Hair follicular keratinocyte (primary cell): ENCODE results near the gene DPPA3. TPM values are rescaled to one million over a fixed set of nuclear protein-coding genes. Genes with fewer than 3 reads are reported as not detected.

ENCODE experiments used
- total RNA-seq: library from RNA; depleted of rRNA; stranded (reverse); fragments of >200 nt; gene quantifications from 2 replicates; pipeline ENCODE4 v1.2.3, GENCODE V29; 2015

The DPPA3 gene
- total RNA-seq, result not detected in 2 replicates

GRCh38 chr12:7711133-7711532, at the start of gene DPPA3:
Gene DPPA3, plus strand, starts transcription at chr12:7711433. Its CDS starts 138 bp downstream, at chr12:7711571.

GRCh38 chr12:7695566-7696197, 15.6 kb upstream of the DPPA3 start, which contains the start of gene GDF3:
Gene GDF3, minus strand, starts transcription at chr12:7695775. Its CDS starts 47 bp downstream, at chr12:7695728.

GRCh38 chr12:7747246-7747645, 36.0 kb downstream of the DPPA3 start, which contains the start of gene CLEC4C:
Gene CLEC4C, minus strand, starts transcription at chr12:7747375. Its CDS starts 27 bp downstream, at chr12:7747348.

Other genes with a start within 250 kb of the DPPA3 start
- gene CD163, start 207.7 kb upstream of the DPPA3 start, total RNA-seq, result not detected in 2 replicates
- not detected in 2 replicates for gene APOBEC1, start 45.5 kb upstream of the DPPA3 start, total RNA-seq
- gene GDF3, start 15.7 kb upstream of the DPPA3 start, total RNA-seq, result not detected in 2 replicates
- gene CLEC4C, start 35.9 kb downstream of the DPPA3 start, total RNA-seq, result not detected in 2 replicates
- gene NANOGNB, start 53.8 kb downstream of the DPPA3 start, total RNA-seq, result not detected in 2 replicates
- gene NANOG, start 78.0 kb downstream of the DPPA3 start, total RNA-seq, result not detected in 2 replicates
- not detected in 2 replicates for gene SLC2A14, start 161.5 kb downstream of the DPPA3 start, total RNA-seq
- 19.3 and 29.6 TPM in 2 replicates for gene SLC2A3, start 224.8 kb downstream of the DPPA3 start, total RNA-seq